GM18870 (cell line): Measurements from ENCODE around the gene PDCD1LG2.

Experiments used
- ATAC-seq: cut with Tn5 transposase; IDR thresholded peaks from one replicate; pipeline ENCODE4 v1.9.1; 2021; ENCODE audit warnings: moderate library complexity; ENCODE audit not compliant: unreplicated experiment

Gene PDCD1LG2

DNA sequence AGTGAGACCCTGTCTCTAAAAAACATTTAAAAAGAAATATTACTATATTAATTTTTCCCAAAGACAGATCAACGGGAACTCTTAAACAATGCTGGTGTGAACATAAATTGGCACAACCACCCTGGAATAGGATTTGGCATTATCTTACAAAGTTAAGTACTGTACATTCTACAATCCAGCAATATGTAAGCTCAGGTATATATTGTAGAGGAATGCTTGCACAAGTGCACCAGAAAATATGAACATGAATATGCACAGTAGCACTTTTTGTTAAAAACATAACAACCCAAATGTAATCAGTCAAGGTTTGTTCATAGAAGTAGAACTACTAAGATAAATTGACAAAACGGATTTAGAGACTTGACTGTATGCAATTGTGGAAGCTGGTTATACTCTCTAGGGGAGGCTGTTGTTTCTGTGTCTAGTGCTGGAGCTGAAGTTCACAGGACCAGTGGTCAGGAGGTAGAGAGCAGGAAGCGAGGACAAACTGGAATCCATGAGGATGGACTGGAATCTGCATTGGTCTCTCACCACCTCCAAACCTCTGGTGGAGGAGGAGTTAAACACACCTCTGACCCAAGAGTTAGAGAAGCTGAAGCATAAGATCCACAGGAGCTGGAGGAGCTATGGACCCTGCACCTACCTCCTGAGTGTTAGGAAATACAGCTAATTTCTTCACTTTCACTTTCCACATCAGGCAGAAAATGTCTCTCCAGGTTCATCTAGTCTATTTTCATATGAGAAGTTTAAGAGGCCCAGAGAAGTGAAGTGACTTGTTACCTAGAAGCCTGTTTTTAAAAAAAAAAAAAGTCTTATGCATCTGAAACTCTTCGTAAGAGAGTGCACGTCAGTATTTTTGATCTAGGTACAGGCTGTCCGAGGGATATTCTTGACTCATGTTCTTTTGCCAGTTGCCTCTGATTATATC lies 98.2 kb downstream of the PDCD1LG2 start:
- ATAC-seq: no peak

GRCh38 chr9:5609226-5609596 lies 98.9 kb downstream of the PDCD1LG2 start:
- no peak for ATAC-seq

GRCh38 chr9:5610491-5610890 lies 100.2 kb downstream of the PDCD1LG2 start:
- ATAC-seq: no peak

DNA sequence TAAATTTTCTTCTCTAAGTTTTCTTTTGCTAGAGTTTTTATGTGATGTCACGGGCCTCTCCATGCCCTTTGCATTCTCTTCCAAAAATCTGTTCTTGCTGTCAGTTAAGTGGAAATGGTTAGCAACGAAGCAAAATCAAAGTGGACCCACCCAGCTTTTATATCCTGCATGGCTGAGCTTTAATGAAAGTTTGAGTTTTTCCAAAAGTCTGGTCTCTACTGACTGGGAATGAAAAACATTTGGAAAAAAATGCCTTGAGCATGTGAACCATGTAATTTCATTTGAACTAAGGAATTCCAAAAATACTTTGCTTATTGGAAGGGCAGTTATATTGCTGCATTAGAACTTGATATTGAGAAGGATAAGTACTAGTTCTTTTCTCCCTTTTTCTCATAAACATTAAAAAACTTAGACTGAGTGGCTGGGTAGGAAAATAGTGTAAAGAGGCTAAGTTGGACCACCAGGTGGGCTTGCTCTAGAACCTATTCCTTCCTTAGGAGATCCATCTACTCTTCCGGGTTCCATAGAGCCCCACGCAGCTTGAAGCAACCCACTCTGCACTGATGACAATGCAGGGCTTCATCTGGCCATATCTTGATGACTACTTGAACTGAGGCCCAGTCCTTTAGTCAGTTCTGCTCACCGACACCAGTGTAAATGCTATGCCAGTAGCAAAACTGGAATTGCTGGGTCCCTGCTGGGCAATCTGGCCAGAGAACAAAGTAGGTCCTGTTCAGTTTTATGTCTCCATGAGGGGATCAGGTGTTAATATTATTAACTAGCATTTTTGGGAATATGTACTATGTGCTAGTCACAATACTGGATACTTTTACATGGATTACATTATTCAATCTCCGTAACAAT lies 101.2 kb downstream of the PDCD1LG2 start:
- no peak for ATAC-seq

DNA sequence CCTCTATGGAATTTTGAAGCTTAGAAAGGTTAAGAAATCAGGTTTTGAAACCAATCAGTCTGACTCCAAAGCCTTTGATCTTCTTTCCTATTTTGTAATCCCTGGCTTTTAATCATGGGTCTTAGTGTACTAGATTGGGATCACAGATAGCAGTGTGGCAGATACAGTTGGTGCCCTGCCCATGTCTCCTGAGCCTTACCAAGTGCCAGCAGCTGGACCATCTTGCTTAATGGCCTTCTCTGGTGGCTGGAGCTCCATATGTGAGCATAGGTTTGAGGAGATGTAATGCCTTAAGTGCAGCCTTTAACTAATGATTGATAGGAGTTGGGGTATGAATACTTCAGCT lies 101.8 kb downstream of the PDCD1LG2 start:
- ATAC-seq: no peak

DNA sequence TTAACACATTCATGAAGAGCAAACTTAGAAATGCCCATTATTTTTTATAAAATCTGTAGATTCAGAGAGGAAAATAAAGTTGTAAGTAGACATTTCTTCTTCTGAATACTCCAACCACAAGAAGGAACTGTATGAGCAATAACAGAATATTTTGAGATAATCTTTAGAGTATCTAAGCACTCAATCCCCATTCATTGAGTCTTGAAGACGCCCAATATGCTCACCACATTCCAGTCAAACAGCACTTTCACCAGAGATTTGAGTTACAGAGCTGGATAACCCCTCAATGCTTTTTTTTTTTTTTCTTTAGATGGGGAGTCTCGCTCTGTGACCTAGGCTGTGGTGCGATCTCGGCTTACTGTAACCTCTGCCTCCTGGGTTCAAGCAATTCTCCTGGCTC lies 103.9 kb downstream of the PDCD1LG2 start:
- ATAC-seq: no peak

GRCh38 chr9:5614985-5615384 lies 104.7 kb downstream of the PDCD1LG2 start:
- ATAC-seq: no peak

GRCh38 chr9:5617749-5618148 lies 107.4 kb downstream of the PDCD1LG2 start:
- peak; percentile 97 for ATAC-seq

GRCh38 chr9:5620494-5620893 lies 110.2 kb downstream of the PDCD1LG2 start:
- ATAC-seq: no peak
